Fibroblast of lung (primary cell): Measurements from ENCODE around the gene XAB2. TPM values are rescaled to one million over a fixed set of nuclear protein-coding genes. Genes with fewer than 3 reads are reported as not detected.

Experiments
- DNase-seq, 2 donors: peaks; one replicate each; pipeline versions ENCODE4 v3.0.0 to v3.0.0-alpha.2; 2010; ENCODE audit warnings: low read depth in 2 of 2
- H2AFZ ChIP-seq: 2 replicates; pipeline ENCODE4 v1.5.1; 2012; ENCODE audit warnings: low read length, control low read depth, inconsistent platforms
- H3K27ac ChIP-seq: 2 replicates; pipeline ENCODE4 v1.5.1; 2011; ENCODE audit warnings: low read length, control low read depth; ENCODE audit not compliant: insufficient read depth
- H3K27me3 ChIP-seq: 2 replicates; pipeline ENCODE4 v1.5.1; 2011; ENCODE audit warnings: mild to moderate bottlenecking, low read length; ENCODE audit not compliant: control insufficient read depth, insufficient read depth
- H3K36me3 ChIP-seq: 2 replicates; pipeline ENCODE4 v1.5.1; 2011; ENCODE audit warnings: low read length; ENCODE audit not compliant: control insufficient read depth, insufficient read depth
- H3K4me1 ChIP-seq: 2 replicates; pipeline ENCODE4 v1.5.1; 2011; ENCODE audit warnings: low read length; ENCODE audit not compliant: control insufficient read depth, insufficient read depth; ENCODE audit errors: extremely low read depth
- H3K4me2 ChIP-seq: 2 replicates; pipeline ENCODE4 v1.5.1; 2011; ENCODE audit warnings: low read length, control low read depth; ENCODE audit not compliant: insufficient read depth; ENCODE audit errors: extremely low read depth
- H3K4me3 ChIP-seq, 4 experiments: fragments of 200-600 bp in 1 of 4; sonication (generic) in 1 of 4; replicated peaks in 1 of 4; 2 replicates each; pipeline ENCODE4 v1.5.1; 2011 to 2016; ENCODE audit warnings: low read length in 4 of 4, low read depth in 3 of 4, mild to moderate bottlenecking in 3 of 4, control low read depth in 2 of 4, inconsistent platforms in 1 of 4, mixed read lengths in 1 of 4; ENCODE audit not compliant: insufficient read depth in 1 of 4; ENCODE audit errors: control extremely low read depth in 1 of 4
- H3K79me2 ChIP-seq: 2 replicates; pipeline ENCODE4 v1.5.1; 2012; ENCODE audit warnings: mild to moderate bottlenecking, low read length, inconsistent platforms; ENCODE audit not compliant: control insufficient read depth, insufficient read depth
- H3K9ac ChIP-seq: 2 replicates; pipeline ENCODE4 v1.5.1; 2011; ENCODE audit warnings: mild to moderate bottlenecking, low read length, control low read depth; ENCODE audit not compliant: insufficient read depth
- H3K9me3 ChIP-seq: 2 replicates; pipeline ENCODE4 v1.5.1; 2012; ENCODE audit warnings: low read depth, low read length; ENCODE audit not compliant: control insufficient read depth, insufficient read depth
- H4K20me1 ChIP-seq: 2 replicates; pipeline ENCODE4 v1.5.1; 2011; ENCODE audit warnings: low read length; ENCODE audit not compliant: control insufficient read depth, insufficient read depth; ENCODE audit errors: extremely low read depth
- CTCF ChIP-seq, 2 donors: IDR thresholded peaks in 1 of 2; conservative IDR thresholded peaks in 1 of 2; 1 replicate in 1 of 2; 2 replicates in 1 of 2; pipeline ENCODE4 v1.5.1; 2011 to 2012; ENCODE audit warnings: low read length in 2 of 2, control low read depth in 1 of 2, inconsistent platforms in 1 of 2, low read depth in 1 of 2, mild to moderate bottlenecking in 1 of 2
- EZH2 ChIP-seq: IDR thresholded peaks from 2 replicates; pipeline ENCODE4 v1.5.1; 2012; ENCODE audit warnings: low read length, control low read depth, mild to moderate bottlenecking; ENCODE audit errors: missing control alignments
- polyA plus RNA-seq, 2 donors: library from polyadenylated mRNA; depleted of rRNA in 1 of 2; stranded (reverse) in 1 of 2; unstranded in 1 of 2; fragments of >200 nt; gene quantifications; 2 replicates each; pipeline ENCODE4 v1.2.1, GENCODE V29; 2011 to 2012; ENCODE audit warnings: missing spikeins in 1 of 2
- total RNA-seq: library from RNA; depleted of rRNA; stranded (reverse); fragments of >200 nt; gene quantifications from 2 replicates; pipeline ENCODE4 v1.2.1, GENCODE V29; 2014

The XAB2 gene
- total and polyA plus RNA-seq, 2 donors (not counting 1 experiment from before 2014, with no cell fraction given), result 12.5 to 28.2 TPM

GRCh38 chr19:7670790-7671189 lies 41.4 kb upstream of the XAB2 start:
- Histone ChIP-seq H3K79me2 (no peaks in the 10 kb centered on the region), H3K4me2 (no peak overlapping the region), H4K20me1 (no peaks in the 10 kb centered on the region), H3K36me3 (no peaks in the 10 kb centered on the region), H3K4me1 (no peaks in the 10 kb centered on the region), H3K9ac (no peak overlapping the region), H3K9me3 (no peaks in the 10 kb centered on the region), H3K4me3 (no peak overlapping the region), H2AFZ (no peak overlapping the region), H3K27ac (no peak overlapping the region), H3K27me3 (no peaks in the 10 kb centered on the region)
- no peak for DNase-seq
- no peak for TF ChIP-seq CTCF (conservative IDR thresholded peaks at IDR 0.05 in 1 of 2, IDR thresholded peaks at IDR 0.05 in 1 of 2; ENCODE audit: low read depth in 1 of 2, low read length in 2 of 2)
- no peak for TF ChIP-seq EZH2

- Histone ChIP-seq H3K9ac (no peak overlapping the region), H3K4me2 (no peak overlapping the region)
These were observed 40.9 kb upstream of the XAB2 start for GRCh38 chr19:7670150-7670783.

GRCh38 chr19:7669641-7670040 lies 40.3 kb upstream of the XAB2 start:
- H4K20me1 ChIP-seq, result no peaks in the 10 kb centered on the region
- no peaks in the 10 kb centered on the region for H3K79me2 ChIP-seq
- no peak overlapping the region for H3K4me3 ChIP-seq
- TF ChIP-seq CTCF (conservative IDR thresholded peaks at IDR 0.05 in 1 of 2, IDR thresholded peaks at IDR 0.05 in 1 of 2; ENCODE audit: low read depth in 1 of 2, low read length in 2 of 2) (no peak), EZH2 (no peak)
- H3K4me2 ChIP-seq, result no peak overlapping the region
- no peaks in the 10 kb centered on the region for H3K27me3 ChIP-seq
- no peak overlapping the region for H2AFZ ChIP-seq
- H3K36me3 ChIP-seq, result no peaks in the 10 kb centered on the region
- no peak overlapping the region for H3K9ac ChIP-seq
- H3K9me3 ChIP-seq, result no peaks in the 10 kb centered on the region
- no peak for DNase-seq
- H3K4me1 ChIP-seq, result no peaks in the 10 kb centered on the region
- no peak overlapping the region for H3K27ac ChIP-seq

More at GRCh38 chr19:7670150-7670783, 40.9 kb upstream of the XAB2 start:
- H4K20me1 ChIP-seq, result no peaks in the 10 kb centered on the region
- no peak overlapping the region for H3K27ac ChIP-seq
- no peaks in the 10 kb centered on the region for H3K9me3 ChIP-seq
- H3K4me3 ChIP-seq, result no peak overlapping the region
- no peaks in the 10 kb centered on the region for H3K27me3 ChIP-seq
- DNase-seq, result no peak
- H2AFZ ChIP-seq, result no peak overlapping the region
- no peaks in the 10 kb centered on the region for H3K79me2 ChIP-seq
- H3K36me3 ChIP-seq, result no peaks in the 10 kb centered on the region
- TF ChIP-seq CTCF (conservative IDR thresholded peaks at IDR 0.05 in 1 of 2, IDR thresholded peaks at IDR 0.05 in 1 of 2; ENCODE audit: low read depth in 1 of 2, low read length in 2 of 2), result no peak
- TF ChIP-seq EZH2, result no peak
- H3K4me1 ChIP-seq, result no peaks in the 10 kb centered on the region
